ENCODE results near the gene TEAD2.
A peak's percentile ranks its signal among the peaks of the same experiment; 100 is the strongest.

The TEAD2 gene

GRCh38 chr19:49347835-49348234 is 14.4 kb downstream of the TEAD2 start:
- H3K36me3 ChIP-seq (ENCODE audit: insufficient read depth, low read length) = peaks cover 15% of the 10 kb centered on the region
- no peaks in the 10 kb centered on the region for H3K9me3 ChIP-seq (ENCODE audit: control insufficient read depth, insufficient read depth, low read length)
- H3K4me1 ChIP-seq (ENCODE audit: insufficient read depth, low read length) = no peaks in the 10 kb centered on the region
- H3K9ac ChIP-seq (ENCODE audit: low read depth, low read length) = no peak overlapping the region

GRCh38 chr19:49347191-49347590 is 15.0 kb downstream of the TEAD2 start:
- H3K36me3 ChIP-seq (ENCODE audit: insufficient read depth, low read length) = peaks cover 15% of the 10 kb centered on the region
- no peaks in the 10 kb centered on the region for H3K4me1 ChIP-seq (ENCODE audit: insufficient read depth, low read length)
- H3K9me3 ChIP-seq (ENCODE audit: control insufficient read depth, insufficient read depth, low read length) = no peaks in the 10 kb centered on the region
- no peak overlapping the region for H3K9ac ChIP-seq (ENCODE audit: low read depth, low read length)

- peaks cover 13% of the 10 kb centered on the region for H3K36me3 ChIP-seq (ENCODE audit: insufficient read depth, low read length)
Measured at GRCh38 chr19:49344505-49345423, 17.5 kb downstream of the TEAD2 start.

GRCh38 chr19:49343123-49343522 is 19.1 kb downstream of the TEAD2 start:
- no peak overlapping the region for H3K9ac ChIP-seq (ENCODE audit: low read depth, low read length)
- peaks cover 11% of the 10 kb centered on the region for H3K36me3 ChIP-seq (ENCODE audit: insufficient read depth, low read length)
- H3K4me1 ChIP-seq (ENCODE audit: insufficient read depth, low read length) = no peaks in the 10 kb centered on the region; the same call in 1 of the 2 replicates
- H3K9me3 ChIP-seq (ENCODE audit: control insufficient read depth, insufficient read depth, low read length) = no peaks in the 10 kb centered on the region

More at GRCh38 chr19:49344505-49345423, 17.5 kb downstream of the TEAD2 start:
- Histone ChIP-seq H3K9me3 (ENCODE audit: control insufficient read depth, insufficient read depth, low read length) (no peaks in the 10 kb centered on the region), H3K9ac (ENCODE audit: low read depth, low read length) (no peak overlapping the region), H3K4me1 (ENCODE audit: insufficient read depth, low read length) (no peaks in the 10 kb centered on the region)

GRCh38 chr19:49342291-49342721 is 19.9 kb downstream of the TEAD2 start:
- Histone ChIP-seq H3K9ac (ENCODE audit: low read depth, low read length) (no peak overlapping the region), H3K36me3 (ENCODE audit: insufficient read depth, low read length) (peaks cover 11% of the 10 kb centered on the region), H3K4me1 (ENCODE audit: insufficient read depth, low read length) (peaks cover 3% of the 10 kb centered on the region; the same call in 1 of the 2 replicates), H3K9me3 (ENCODE audit: control insufficient read depth, insufficient read depth, low read length) (no peaks in the 10 kb centered on the region)

GRCh38 chr19:49340865-49341718 is 21.1 kb downstream of the TEAD2 start:
- Histone ChIP-seq H3K4me1 (ENCODE audit: insufficient read depth, low read length) (peaks cover 3% of the 10 kb centered on the region; the same call in 1 of the 2 replicates), H3K9me3 (ENCODE audit: control insufficient read depth, insufficient read depth, low read length) (no peaks in the 10 kb centered on the region), H3K36me3 (ENCODE audit: insufficient read depth, low read length) (peaks cover 4% of the 10 kb centered on the region; the same call in 1 of the 2 replicates), H3K9ac (ENCODE audit: low read depth, low read length) (no peak overlapping the region)

- no peaks in the 10 kb centered on the region for H3K9me3 ChIP-seq (ENCODE audit: control insufficient read depth, insufficient read depth, low read length)
- H3K4me1 ChIP-seq (ENCODE audit: insufficient read depth, low read length) = peaks cover 3% of the 10 kb centered on the region; the same call in 1 of the 2 replicates
- H3K9ac ChIP-seq (ENCODE audit: low read depth, low read length) = peak overlapping the region; percentile 22; the same call in 1 of the 2 replicates
- peaks cover 4% of the 10 kb centered on the region; the same call in 1 of the 2 replicates for H3K36me3 ChIP-seq (ENCODE audit: insufficient read depth, low read length)
Measured at GRCh38 chr19:49340069-49340864, 21.9 kb downstream of the TEAD2 start.

GRCh38 chr19:49339301-49340068 is 22.7 kb downstream of the TEAD2 start:
- peaks cover 4% of the 10 kb centered on the region; the same call in 1 of the 2 replicates for H3K36me3 ChIP-seq (ENCODE audit: insufficient read depth, low read length)
- H3K4me1 ChIP-seq (ENCODE audit: insufficient read depth, low read length) = peaks cover 3% of the 10 kb centered on the region; the same call in 1 of the 2 replicates
- no peaks in the 10 kb centered on the region for H3K9me3 ChIP-seq (ENCODE audit: control insufficient read depth, insufficient read depth, low read length)
- peak overlapping the region; percentile 72 for H3K9ac ChIP-seq (ENCODE audit: low read depth, low read length)

GRCh38 chr19:49338691-49339300 is 23.4 kb downstream of the TEAD2 start:
- peak overlapping the region; percentile 72 for H3K9ac ChIP-seq (ENCODE audit: low read depth, low read length)
- H3K36me3 ChIP-seq (ENCODE audit: insufficient read depth, low read length) = peaks cover 4% of the 10 kb centered on the region; the same call in 1 of the 2 replicates
- peaks cover 3% of the 10 kb centered on the region; the same call in 1 of the 2 replicates for H3K4me1 ChIP-seq (ENCODE audit: insufficient read depth, low read length)
- no peaks in the 10 kb centered on the region for H3K9me3 ChIP-seq (ENCODE audit: control insufficient read depth, insufficient read depth, low read length)

- no peaks in the 10 kb centered on the region for H3K9me3 ChIP-seq (ENCODE audit: control insufficient read depth, insufficient read depth, low read length)
- peaks cover 4% of the 10 kb centered on the region; the same call in 1 of the 2 replicates for H3K36me3 ChIP-seq (ENCODE audit: insufficient read depth, low read length)
- H3K9ac ChIP-seq (ENCODE audit: low read depth, low read length) = peak overlapping the region; percentile 48; the same call in 1 of the 2 replicates
- H3K4me1 ChIP-seq (ENCODE audit: insufficient read depth, low read length) = peaks cover 3% of the 10 kb centered on the region; the same call in 1 of the 2 replicates
Measured at GRCh38 chr19:49338023-49338677, 24.1 kb downstream of the TEAD2 start.

GRCh38 chr19:49337267-49338022 is 24.8 kb downstream of the TEAD2 start:
- Histone ChIP-seq H3K9me3 (ENCODE audit: control insufficient read depth, insufficient read depth, low read length) (no peaks in the 10 kb centered on the region), H3K36me3 (ENCODE audit: insufficient read depth, low read length) (peaks cover 4% of the 10 kb centered on the region; the same call in 1 of the 2 replicates), H3K9ac (ENCODE audit: low read depth, low read length) (peak overlapping the region; percentile 48; the same call in 1 of the 2 replicates), H3K4me1 (ENCODE audit: insufficient read depth, low read length) (peaks cover 3% of the 10 kb centered on the region; the same call in 1 of the 2 replicates)

Data from ES-I3 (cell line).